Measurements from ENCODE around the gene LRRC7.

GRCh38 chr1:69750638-69751037, 182.9 kb downstream of the LRRC7 start:
- TF ChIP-seq CTCF (IDR thresholded peaks at IDR 0.05; ENCODE audit: borderline replicate concordance, extremely low read depth, low read length, poor library complexity, severe bottlenecking) (no peak), EZH2 (IDR thresholded peaks at IDR 0.05; ENCODE audit: borderline replicate concordance, low read depth, low read length, severe bottlenecking) (no peak)

Measured in DND-41 (cell line).